ENCODE results near the gene LANCL2.
"Not testable (repeated sequence)": the region's sequence is repeated elsewhere in the genome, so short reads cannot be mapped to it uniquely, and the experiment has no call there.

The LANCL2 gene

DNA sequence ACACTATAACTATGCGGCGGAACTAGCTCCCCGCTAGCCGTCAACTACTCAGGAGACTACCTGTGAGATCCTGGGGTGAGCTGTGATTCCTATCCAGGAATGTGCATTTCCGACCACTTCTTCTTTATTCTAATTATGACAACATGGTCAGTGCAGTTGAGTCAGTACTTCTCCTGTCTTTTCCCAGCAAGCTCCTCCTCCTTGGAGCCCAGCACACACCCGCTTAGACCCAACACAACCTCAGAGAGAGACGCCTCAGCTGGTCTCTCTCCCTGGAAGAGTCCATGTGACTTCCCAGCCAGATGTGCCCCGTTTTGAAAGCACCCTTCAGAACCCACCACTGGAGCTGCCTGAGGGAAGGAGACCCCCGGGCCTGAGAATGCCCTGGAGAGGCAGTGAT, 106.5 kb downstream of the LANCL2 start:
- not testable (repeated sequence) for DNase-seq (ENCODE audit: low read depth)

DNA sequence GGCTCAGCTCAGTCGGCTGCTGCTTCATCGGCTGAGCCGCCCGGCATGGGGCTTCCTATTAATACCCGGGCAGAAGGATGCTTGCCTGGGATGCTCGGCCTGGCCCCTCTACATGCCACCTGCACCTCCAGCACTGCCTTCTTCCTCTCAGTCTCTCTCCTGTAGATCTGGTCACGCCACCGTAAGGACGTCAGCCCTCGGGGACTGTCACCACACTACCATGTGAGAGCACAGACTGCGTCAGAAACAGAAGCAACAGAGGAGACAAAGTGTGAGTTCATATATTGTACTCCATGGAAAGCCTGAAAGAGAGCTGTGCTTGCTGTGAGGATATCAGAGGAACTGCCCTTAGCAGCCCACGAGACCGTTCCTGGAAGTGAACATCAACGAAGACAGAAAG, 107.3 kb downstream of the LANCL2 start:
- DNase-seq (ENCODE audit: low read depth): not testable (repeated sequence)

DNA sequence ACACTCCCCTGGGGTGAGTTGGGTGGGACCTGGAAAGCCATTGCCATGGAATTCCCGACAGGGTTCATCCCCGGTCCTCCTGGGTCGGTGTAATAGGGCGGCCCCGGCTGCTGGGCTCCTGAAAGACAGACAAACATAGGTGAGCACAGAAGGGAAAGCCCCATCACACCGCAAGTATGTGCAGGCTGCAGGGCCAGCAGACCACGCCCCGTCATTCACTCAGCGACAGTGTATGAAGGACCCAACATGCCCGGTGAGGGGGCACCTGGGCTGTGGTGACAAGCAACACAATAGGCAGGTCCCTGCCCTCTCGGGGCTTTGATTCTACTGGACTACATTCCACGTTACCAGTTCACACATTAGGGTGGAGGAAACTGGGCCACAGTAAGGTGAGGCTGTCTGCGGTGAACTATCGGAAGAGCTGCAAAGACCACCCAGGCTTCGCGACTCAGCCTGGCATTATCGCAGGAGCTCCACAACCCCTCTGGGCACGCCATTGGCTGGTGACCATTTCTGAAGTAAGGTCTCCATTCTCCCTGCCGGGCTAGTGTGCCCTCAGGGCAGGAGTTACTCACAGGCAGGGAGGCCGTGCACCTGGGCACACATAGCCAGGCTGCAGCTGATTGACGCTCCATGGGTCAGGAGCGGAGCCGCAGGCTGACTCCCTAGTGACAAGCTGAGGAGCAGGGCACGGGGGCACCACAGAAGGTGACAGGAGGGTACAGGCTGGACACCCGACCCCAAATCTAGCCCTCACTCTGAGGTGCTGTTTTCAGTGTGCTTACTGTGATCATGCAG, 108.0 kb downstream of the LANCL2 start:
- DNase-seq (ENCODE audit: low read depth): no peak

DNA sequence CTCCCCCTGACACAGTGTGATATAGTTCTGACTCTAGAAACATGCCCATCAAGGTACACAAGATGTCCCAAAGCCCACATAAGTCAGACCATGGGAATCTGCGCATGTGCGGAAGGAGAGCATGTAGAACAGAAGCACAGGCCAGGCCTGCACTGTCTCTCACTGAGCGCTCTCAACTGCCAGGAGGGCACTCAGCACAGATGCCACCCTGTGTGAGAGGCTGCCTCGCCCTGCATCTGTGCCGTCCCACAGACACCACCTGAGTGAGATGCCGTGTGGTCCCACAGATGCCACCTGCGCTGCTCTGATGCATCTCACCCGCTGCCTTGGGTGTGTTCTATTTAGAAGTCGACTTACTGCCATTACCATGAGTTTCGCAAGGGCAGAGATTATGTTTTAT, 108.8 kb downstream of the LANCL2 start:
- no peak for DNase-seq (ENCODE audit: low read depth)

DNA sequence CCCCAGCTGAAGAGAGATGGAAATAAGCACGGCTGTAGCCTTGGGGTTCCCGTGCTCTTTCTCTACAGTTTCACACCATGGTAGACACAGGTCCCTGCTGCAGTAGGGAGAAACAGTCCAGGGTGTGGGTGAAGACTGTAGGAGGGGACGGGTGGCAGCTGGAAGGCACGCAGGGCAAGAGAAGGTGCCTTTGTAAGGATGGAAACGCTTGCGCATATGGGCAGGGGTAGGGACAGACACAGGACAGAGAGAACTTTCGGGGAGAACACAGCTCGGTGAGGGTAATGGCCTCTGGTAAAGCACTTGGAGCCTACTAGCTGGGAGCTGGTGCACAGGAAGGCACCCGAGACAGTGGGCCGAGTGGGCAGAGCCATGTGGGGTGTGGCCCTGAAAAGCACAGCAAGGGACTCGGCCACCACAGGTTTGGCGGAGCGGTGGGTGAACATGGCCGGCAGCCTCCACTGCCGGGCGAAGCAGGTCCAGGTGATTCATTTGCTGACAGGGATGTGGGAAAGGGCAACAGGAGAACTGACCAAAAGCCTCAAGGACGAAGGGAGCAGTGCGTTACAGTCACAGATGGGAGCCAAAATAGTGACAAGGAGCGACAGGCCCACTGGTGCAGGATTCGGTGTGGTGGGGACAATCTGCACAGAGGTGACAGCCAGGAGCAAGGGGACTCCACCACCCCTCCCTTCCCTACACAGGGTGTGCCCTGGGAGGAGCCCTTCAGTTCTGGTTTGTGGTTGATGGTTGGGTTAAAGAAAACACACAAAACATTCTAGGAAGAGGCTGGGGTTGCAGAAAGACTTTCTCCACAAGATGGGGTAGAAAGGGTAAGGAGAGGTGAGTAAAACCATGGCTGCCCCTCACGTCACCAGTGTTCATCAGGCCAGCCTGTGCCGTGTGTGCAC, 110.1 kb downstream of the LANCL2 start:
- no peak for DNase-seq (ENCODE audit: low read depth)

DNA sequence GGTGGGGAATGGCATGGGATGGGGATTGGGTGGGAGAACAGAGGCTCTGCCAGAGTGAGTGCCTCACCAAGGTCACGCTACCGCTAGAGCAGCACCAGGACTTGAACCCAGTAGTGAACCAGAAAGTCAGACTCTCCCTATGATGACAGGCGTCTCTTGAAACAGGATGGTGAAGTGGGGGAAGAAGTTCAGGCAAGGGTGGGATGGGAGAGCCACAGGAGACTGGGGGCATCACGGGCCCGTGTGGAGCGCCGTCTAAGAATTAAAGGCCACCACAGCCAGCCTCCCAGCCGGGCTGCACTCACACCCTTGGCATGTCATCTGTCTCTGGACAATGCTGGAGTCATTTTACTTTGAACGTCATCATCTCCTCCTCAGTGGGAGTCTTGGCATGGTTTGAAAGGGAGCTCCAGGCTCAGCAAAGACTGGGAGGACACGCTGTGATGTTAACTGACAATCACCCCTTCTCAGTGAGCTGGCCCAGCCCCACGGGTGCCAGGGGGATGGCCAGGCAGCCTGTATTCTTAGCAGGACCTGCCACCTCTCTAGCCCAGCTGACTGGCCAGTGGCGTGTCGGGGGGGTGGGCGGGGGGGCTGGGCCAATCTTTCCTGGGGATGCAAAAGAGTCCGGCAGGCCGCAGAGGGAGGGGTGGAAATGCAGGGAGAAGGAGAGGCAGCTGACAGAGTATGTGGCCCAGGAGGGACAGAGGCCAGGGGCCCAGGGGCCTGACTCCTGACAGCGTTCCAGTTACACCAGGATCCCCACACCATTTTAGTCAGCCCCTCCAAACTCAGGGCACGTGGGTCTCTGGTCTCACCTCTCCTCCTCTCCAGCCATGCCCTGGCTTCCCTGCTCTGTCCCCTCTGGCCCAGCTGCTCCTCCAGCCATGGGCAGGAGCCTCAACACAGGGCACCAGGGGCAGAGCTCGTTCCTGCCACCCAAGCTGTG, 111.0 kb downstream of the LANCL2 start:
- peak; percentile 45 for DNase-seq (ENCODE audit: low read depth)

DNA sequence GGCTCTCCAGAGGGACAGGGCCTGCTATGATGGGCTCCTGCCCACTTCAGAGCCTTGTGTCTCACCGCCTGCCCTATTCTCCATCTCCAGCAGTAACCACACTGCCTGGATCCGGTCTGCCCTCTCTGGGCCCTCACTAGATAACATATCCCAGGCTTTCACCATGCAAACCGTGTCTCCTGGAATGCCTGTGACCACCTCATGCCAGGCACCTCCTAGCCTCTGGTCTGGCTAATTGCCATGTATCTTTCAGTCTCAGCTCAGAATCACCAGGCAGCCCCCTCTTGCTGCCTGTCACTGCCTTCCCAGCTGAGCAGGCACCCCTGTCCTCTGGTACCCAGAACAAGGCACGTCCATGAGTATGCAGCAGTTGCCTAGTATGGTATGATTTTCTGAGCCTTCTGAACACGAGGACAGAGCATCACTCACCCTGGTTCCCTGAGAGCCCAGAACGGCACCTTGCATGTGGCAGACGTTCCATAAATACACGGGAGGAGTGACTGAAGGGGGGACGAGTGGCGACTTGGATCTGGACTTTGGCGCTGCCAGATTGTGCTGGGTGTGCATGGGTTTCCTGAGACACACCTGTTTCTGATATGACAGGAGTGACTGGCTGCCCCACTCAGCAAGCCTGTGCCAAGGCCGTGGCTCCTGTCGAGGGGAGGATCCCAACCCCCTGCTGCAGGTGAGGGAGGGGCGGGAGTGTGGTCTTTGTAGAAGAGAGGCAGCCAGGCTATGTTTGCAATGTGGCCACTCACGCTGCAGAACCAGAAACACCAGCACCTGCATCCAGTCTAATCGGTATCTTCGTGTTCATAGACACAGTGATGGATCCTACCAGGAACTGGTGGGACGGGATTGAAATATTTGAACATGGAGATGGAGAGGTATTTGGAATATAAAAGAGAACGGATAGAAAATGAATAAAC, 112.0 kb downstream of the LANCL2 start:
- DNase-seq (ENCODE audit: low read depth): no peak

DNA sequence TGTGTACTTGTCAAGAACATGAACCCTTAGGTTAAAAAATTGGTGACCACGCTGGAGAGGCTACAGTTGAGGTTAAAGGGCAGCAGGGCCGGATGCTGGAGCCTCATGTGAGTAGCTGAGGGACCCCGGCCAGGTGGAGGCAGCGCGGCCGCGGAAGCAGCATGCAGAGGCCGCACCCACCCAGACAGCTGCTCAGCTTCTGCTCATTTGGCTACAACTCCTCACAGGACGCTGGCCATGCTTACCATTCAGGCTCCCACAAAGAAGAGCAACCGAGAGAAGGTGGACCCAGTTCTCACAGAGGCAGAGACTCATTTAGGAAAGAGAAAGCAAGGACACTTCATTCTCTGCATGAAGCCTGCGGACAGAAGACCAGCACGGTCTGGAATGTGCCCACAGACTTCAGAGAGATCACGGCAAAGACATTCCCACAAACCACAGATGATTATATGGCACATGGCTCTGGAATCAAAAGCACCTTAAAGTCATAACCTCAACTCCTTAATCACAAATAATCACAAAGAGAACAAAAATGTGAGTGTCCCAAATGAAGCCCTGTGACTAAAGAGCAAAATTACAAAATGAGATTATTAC, 112.7 kb downstream of the LANCL2 start:
- peak; percentile 93 for DNase-seq (ENCODE audit: low read depth)

DNA sequence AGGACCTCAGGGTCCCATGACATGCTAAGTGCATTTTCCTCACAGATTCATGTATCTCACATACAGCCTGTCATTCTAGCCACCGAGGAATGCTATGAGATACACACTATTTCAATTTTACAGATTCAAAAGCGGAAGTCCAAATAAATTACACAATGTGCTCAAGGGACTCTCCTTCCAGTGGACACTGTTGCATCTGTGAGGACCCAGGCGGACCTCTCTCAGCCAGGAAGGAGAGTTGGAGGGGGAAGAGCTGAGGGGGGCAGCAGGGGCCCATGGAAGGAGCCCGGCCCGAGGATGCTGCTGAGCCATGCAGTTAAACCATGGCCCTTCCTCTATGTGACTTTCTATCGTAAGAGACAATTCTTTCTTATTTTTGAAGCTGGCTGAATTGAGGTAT, 113.6 kb downstream of the LANCL2 start:
- DNase-seq (ENCODE audit: low read depth): no peak

DNA sequence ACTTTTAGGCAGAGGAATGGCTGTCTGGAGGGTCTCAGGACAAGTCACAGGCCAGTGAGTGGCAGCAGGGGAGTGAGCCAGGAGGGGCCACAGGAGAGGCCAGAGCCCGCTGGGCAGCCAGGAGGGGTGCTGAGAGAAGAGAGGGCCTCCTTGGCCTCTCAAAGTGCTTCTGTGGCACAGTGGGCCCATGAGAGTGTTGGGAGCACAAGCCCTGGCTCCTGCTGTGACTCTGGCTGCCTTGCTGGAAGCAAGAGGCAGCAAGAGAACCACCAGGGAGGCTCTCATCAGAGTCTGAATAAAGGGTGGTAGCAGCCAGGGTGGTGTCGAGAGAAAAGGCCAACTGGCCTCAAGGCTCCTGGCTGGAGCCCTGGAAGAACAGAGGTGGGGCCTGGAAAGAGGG, 116.0 kb downstream of the LANCL2 start:
- no peak for DNase-seq (ENCODE audit: low read depth)

DNA sequence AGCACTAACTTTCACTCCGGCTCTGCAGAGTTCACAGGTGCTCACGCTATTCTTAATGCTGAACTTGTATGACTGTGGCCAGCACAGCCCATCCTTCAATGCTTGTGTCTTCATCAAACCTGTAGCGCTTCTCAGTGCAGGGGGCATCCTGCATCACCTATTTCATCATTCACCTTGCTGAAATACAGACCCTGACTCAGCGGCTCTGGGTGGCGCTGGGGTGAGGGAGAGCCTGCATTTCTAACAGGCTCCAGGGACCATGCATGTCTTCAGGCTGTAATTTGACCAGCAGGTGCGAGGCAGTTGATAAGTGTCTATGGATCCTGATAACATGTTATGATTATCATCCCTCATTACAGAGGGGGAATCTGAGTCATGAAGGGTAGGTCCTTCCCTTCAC, 117.9 kb downstream of the LANCL2 start:
- no peak for DNase-seq (ENCODE audit: low read depth)
